Caco-2 (cell line): ENCODE results near the gene SRPRB. TPM values are rescaled to one million over a fixed set of nuclear protein-coding genes. Genes with fewer than 3 reads are reported as not detected.

ENCODE experiments used
- BruUV-seq: library from RNA; stranded (reverse); fragments of 400-500 nt; replicated peaks from 2 replicates; lab custom pipeline; 2021; lab: Mats Ljungman, UMichigan
- CTCF ChIA-PET: fragments of 300-600 bp; sonication (Branson Sonifier 250); formaldehyde crosslinking; loops from one replicate; lab custom pipeline; 2022; ENCODE audit warnings: antibody characterized with exemption; lab: Charles Lee
- POLR2A ChIA-PET: fragments of 300-600 bp; sonication (Branson Sonifier 250); formaldehyde crosslinking; loops from one replicate; lab custom pipeline; 2022; ENCODE audit warnings: antibody characterized with exemption; lab: Charles Lee
- DNase-seq, 2 experiments: peaks; one replicate each; pipeline versions ENCODE4 v3.0.0 to v3.0.0-alpha.2; 2020 to 2022
- H3K27me3 ChIP-seq: replicated peaks from 2 replicates; pipeline ENCODE4 v1.6.0; 2011; ENCODE audit warnings: low read length; ENCODE audit not compliant: control insufficient read depth, insufficient read depth
- H3K36me3 ChIP-seq: 2 replicates; pipeline ENCODE4 v1.5.1; 2011; ENCODE audit warnings: low read length; ENCODE audit not compliant: control insufficient read depth, insufficient read depth
- H3K4me1 ChIP-seq: fragments of 250-450 bp; sonication (Bioruptor Pico); 2 replicates; pipeline ENCODE4 v1.5.1; 2020; ENCODE audit warnings: mild to moderate bottlenecking
- H3K4me3 ChIP-seq: 2 replicates; pipeline ENCODE4 v1.5.1; 2011; ENCODE audit warnings: low read depth, mild to moderate bottlenecking, control low read depth, low read length
- H3K9me3 ChIP-seq: fragments of 250-450 bp; sonication (Bioruptor Pico); 2 replicates; pipeline ENCODE4 v1.5.1; 2020; ENCODE audit warnings: mild to moderate bottlenecking, moderate library complexity
- H3K27ac Mint-ChIP-seq: one replicate; pipeline ENCODE4 v1.8.0; 2022; ENCODE audit warnings: mixed read lengths; ENCODE audit not compliant: unreplicated experiment
- H3K27me3 Mint-ChIP-seq: one replicate; pipeline ENCODE4 v1.8.0; 2022; ENCODE audit warnings: mixed read lengths; ENCODE audit not compliant: insufficient read depth, unreplicated experiment
- H3K36me3 Mint-ChIP-seq: one replicate; pipeline ENCODE4 v1.8.0; 2022; ENCODE audit warnings: mild to moderate bottlenecking, mixed read lengths; ENCODE audit not compliant: insufficient read depth, unreplicated experiment
- H3K4me1 Mint-ChIP-seq: one replicate; pipeline ENCODE4 v1.8.0; 2022; ENCODE audit warnings: low read depth, mixed read lengths; ENCODE audit not compliant: unreplicated experiment
- H3K4me3 Mint-ChIP-seq: one replicate; pipeline ENCODE4 v1.8.0; 2022; ENCODE audit warnings: mild to moderate bottlenecking, moderate library complexity, mixed read lengths; ENCODE audit not compliant: unreplicated experiment
- H3K9me3 Mint-ChIP-seq: one replicate; pipeline ENCODE4 v1.8.0; 2022; ENCODE audit warnings: mixed read lengths; ENCODE audit not compliant: unreplicated experiment
- intact Hi-C: fragments of 100-400 bp; cut with micrococcal nuclease; formaldehyde crosslinking; loops from one replicate; pipeline ENCODE4 v1.10.0; 2022; ENCODE audit not compliant: unreplicated experiment
- total RNA-seq: library from RNA; stranded (reverse); gene quantifications from 2 replicates; pipeline ENCODE4 v1.2.3, GENCODE V29; 2022
- TF ChIP-seq, protein P1 (sequence below), 2 experiments: fragments of 200-600 bp in 1 of 2; IDR thresholded peaks; 1 replicate in 1 of 2; 2 replicates in 1 of 2; pipeline versions ENCODE4 v1.5.1 to v1.8.0; 2011 to 2022; ENCODE audit warnings: antibody characterized with exemption in 1 of 2, control low read depth in 1 of 2, inconsistent platforms in 1 of 2, low read depth in 1 of 2, low read length in 1 of 2, mild to moderate bottlenecking in 1 of 2, moderate library complexity in 1 of 2; ENCODE audit not compliant: insufficient read depth in 1 of 2, severe bottlenecking in 1 of 2, unreplicated experiment in 1 of 2

SRPRB gene
- total RNA-seq, 1 experiment from 2014 or later = 87.3 TPM

DNA sequence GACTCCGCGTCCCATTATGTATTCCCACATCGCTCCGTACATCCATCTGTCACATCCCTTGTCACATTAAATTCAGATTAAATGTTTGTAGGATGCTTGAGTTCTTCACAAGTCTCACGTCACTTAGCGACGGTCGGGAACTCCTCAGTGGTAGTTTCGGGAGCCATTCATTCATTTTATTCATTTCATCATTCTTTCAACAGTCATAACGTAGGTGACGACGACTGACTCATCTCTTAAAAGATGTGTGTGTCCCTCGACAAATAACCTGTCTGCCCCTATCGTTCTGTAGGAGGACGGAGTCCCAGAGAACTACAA, 272 bp upstream of the SRPRB start:
- Histone ChIP-seq H3K9me3 (no peaks in the 10 kb centered on the region), H3K4me1 (no peaks in the 10 kb centered on the region), H3K27me3 (no peaks in the 10 kb centered on the region), H3K36me3 (no peaks in the 10 kb centered on the region), H3K4me3 (peak overlapping the region; percentile 60)
- ChIA-PET POLR2A (no interaction called here), CTCF (no interaction called here)
- Mint-ChIP-seq H3K9me3 (no peaks in the 10 kb centered on the region), H3K36me3 (peaks cover 27% of the 10 kb centered on the region), H3K27me3 (no peaks in the 10 kb centered on the region), H3K4me1 (peaks cover 8% of the 10 kb centered on the region), H3K27ac (peak overlapping the region; percentile 93), H3K4me3 (peak overlapping the region; percentile 93)
- DNase-seq = no peak
- intact Hi-C loops = loop anchor here (5.0 kb wide), 1 partner anchor 73 kb away; no protein-coding TSS in a partner anchor
- TF ChIP-seq, protein P1, sequence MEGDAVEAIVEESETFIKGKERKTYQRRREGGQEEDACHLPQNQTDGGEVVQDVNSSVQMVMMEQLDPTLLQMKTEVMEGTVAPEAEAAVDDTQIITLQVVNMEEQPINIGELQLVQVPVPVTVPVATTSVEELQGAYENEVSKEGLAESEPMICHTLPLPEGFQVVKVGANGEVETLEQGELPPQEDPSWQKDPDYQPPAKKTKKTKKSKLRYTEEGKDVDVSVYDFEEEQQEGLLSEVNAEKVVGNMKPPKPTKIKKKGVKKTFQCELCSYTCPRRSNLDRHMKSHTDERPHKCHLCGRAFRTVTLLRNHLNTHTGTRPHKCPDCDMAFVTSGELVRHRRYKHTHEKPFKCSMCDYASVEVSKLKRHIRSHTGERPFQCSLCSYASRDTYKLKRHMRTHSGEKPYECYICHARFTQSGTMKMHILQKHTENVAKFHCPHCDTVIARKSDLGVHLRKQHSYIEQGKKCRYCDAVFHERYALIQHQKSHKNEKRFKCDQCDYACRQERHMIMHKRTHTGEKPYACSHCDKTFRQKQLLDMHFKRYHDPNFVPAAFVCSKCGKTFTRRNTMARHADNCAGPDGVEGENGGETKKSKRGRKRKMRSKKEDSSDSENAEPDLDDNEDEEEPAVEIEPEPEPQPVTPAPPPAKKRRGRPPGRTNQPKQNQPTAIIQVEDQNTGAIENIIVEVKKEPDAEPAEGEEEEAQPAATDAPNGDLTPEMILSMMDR (IDR thresholded peaks at IDR 0.05; ENCODE audit: insufficient read depth in 1 of 2, low read depth in 1 of 2, low read length in 1 of 2, severe bottlenecking in 1 of 2, unreplicated experiment in 1 of 2) = no peak
- no TSS peak for BruUV-seq

DNA sequence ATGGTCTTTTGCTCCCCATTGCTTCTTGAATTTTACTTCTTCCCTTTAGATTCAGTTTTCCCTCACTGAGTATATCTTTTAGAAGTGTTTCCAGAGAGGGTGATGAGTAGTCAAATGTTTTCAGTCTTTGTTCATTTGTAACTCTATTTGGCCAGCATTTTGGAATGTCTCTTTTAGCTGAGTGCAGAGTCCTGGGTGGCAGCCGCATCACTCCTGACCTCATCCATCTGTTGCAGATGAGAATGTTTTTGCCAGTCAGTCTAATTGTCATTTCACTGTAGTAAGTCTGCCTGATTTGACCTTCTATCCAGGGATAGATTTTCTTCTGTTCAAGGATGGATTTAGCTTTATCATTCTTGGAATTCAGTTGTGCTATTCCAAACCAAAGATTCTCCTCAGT, 7.3 kb downstream of the SRPRB start:
- Mint-ChIP-seq H3K4me3 (no peak overlapping the region), H3K9me3 (no peaks in the 10 kb centered on the region), H3K27ac (no peak overlapping the region), H3K36me3 (peaks cover 61% of the 10 kb centered on the region), H3K4me1 (no peaks in the 10 kb centered on the region), H3K27me3 (no peaks in the 10 kb centered on the region)
- intact Hi-C loops = no loop called here
- H3K4me3 ChIP-seq = no peak overlapping the region
- H3K27me3 ChIP-seq = no peaks in the 10 kb centered on the region
- TF ChIP-seq, protein P1 (IDR thresholded peaks at IDR 0.05; ENCODE audit: insufficient read depth in 1 of 2, low read depth in 1 of 2, low read length in 1 of 2, severe bottlenecking in 1 of 2, unreplicated experiment in 1 of 2) = no peak
- no peak for DNase-seq
- H3K9me3 ChIP-seq = no peaks in the 10 kb centered on the region
- no TSS peak for BruUV-seq
- H3K36me3 ChIP-seq = no peaks in the 10 kb centered on the region; the same call in 1 of the 2 replicates
- H3K4me1 ChIP-seq = no peaks in the 10 kb centered on the region
- POLR2A ChIA-PET = no interaction called here
- CTCF ChIA-PET = no interaction called here

DNA sequence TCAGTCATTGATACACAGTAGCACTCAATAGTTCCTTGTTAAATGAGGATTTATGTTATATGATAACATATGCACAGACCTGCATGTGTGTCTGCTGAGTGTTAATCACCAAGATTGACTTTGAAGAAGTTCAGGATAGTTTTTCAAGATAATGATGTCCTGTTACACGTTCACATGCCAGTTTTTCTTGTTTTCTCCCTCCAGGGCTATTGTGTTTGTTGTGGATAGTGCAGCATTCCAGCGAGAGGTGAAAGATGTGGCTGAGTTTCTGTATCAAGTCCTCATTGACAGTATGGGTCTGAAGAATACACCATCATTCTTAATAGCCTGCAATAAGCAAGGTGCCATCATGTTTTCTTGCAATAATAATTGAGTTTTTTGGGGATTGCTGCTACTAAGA, 9.8 kb downstream of the SRPRB start:
- Mint-ChIP-seq H3K4me1 (no peaks in the 10 kb centered on the region), H3K9me3 (no peaks in the 10 kb centered on the region), H3K27me3 (no peaks in the 10 kb centered on the region), H3K27ac (no peak overlapping the region), H3K36me3 (peaks cover 64% of the 10 kb centered on the region), H3K4me3 (no peak overlapping the region)
- no peak overlapping the region for H3K4me3 ChIP-seq
- no peaks in the 10 kb centered on the region for H3K4me1 ChIP-seq
- H3K9me3 ChIP-seq = no peaks in the 10 kb centered on the region
- TF ChIP-seq, protein P1 (IDR thresholded peaks at IDR 0.05; ENCODE audit: insufficient read depth in 1 of 2, low read depth in 1 of 2, low read length in 1 of 2, severe bottlenecking in 1 of 2, unreplicated experiment in 1 of 2) = no peak
- H3K27me3 ChIP-seq = no peaks in the 10 kb centered on the region
- BruUV-seq = no TSS peak
- DNase-seq = no peak
- ChIA-PET CTCF (no interaction called here), POLR2A (no interaction called here)
- intact Hi-C loops = no loop called here
- no peaks in the 10 kb centered on the region; the same call in 1 of the 2 replicates for H3K36me3 ChIP-seq
